PC-3 (cell line): ENCODE results near the gene VPS18. TPM values are rescaled to one million over a fixed set of nuclear protein-coding genes. Genes with fewer than 3 reads are reported as not detected.
A peak's percentile ranks its signal among the peaks of the same experiment; 100 is the strongest.

Experiments
- ATAC-seq: fragments of 200-7000 bp; cut with Tn5 transposase; 2 replicates; pipeline ENCODE4 v1.9.1; 2020; ENCODE audit warnings: mild to moderate bottlenecking, moderate library complexity
- BruUV-seq: library from RNA; stranded (reverse); fragments of 400-500 nt; replicated peaks from 2 replicates; lab custom pipeline; 2021; lab: Mats Ljungman, UMichigan
- CTCF ChIA-PET: fragments of 300-600 bp; sonication (Branson Sonifier 250); formaldehyde crosslinking; loops from one replicate; lab custom pipeline; 2022; ENCODE audit warnings: antibody characterized with exemption; lab: Charles Lee
- POLR2A ChIA-PET: fragments of 300-600 bp; sonication (Branson Sonifier 250); formaldehyde crosslinking; loops from one replicate; lab custom pipeline; 2022; ENCODE audit warnings: antibody characterized with exemption; ENCODE audit not compliant: unreplicated experiment; lab: Charles Lee
- DNase-seq: peaks from one replicate; pipeline ENCODE4 v3.0.0-alpha.2; 2015
- H2AFZ ChIP-seq: fragments of 300-600 bp; sonication (generic); 2 replicates; pipeline ENCODE4 v1.6.0; 2016; ENCODE audit warnings: antibody characterized with exemption, low read length
- H3F3A ChIP-seq: fragments of 300-600 bp; sonication (generic); one replicate; pipeline ENCODE4 v1.6.0; 2017; ENCODE audit warnings: antibody characterized with exemption, low read length, control low read depth, mild to moderate bottlenecking; ENCODE audit not compliant: unreplicated experiment
- H3K27ac ChIP-seq: fragments of 300-600 bp; sonication (generic); 2 replicates; pipeline ENCODE4 v1.5.1; 2016; ENCODE audit warnings: mild to moderate bottlenecking, low read length
- H3K27me3 ChIP-seq: fragments of 300-600 bp; sonication (generic); 2 replicates; pipeline ENCODE4 v1.6.1; 2016; ENCODE audit warnings: low read length, mixed read lengths
- H3K36me3 ChIP-seq: fragments of 300-600 bp; sonication (generic); 2 replicates; pipeline ENCODE4 v1.6.1; 2016; ENCODE audit warnings: low read depth, mixed run types, low read length, mixed read lengths
- H3K4me1 ChIP-seq: fragments of 300-600 bp; sonication (generic); 2 replicates; pipeline ENCODE4 v1.5.1; 2016; ENCODE audit warnings: low read length; ENCODE audit not compliant: insufficient read depth
- H3K4me2 ChIP-seq: fragments of 300-600 bp; sonication (generic); 2 replicates; pipeline ENCODE4 v1.6.0; 2016; ENCODE audit warnings: low read length
- H3K4me3 ChIP-seq: fragments of 300-600 bp; sonication (generic); 2 replicates; pipeline ENCODE4 v1.5.1; 2016; ENCODE audit warnings: mild to moderate bottlenecking, low read length, mixed read lengths
- H3K79me2 ChIP-seq: fragments of 300-600 bp; sonication (generic); 2 replicates; pipeline ENCODE4 v1.6.1; 2017; ENCODE audit warnings: low read length, mixed read lengths
- H3K9ac ChIP-seq: fragments of 300-600 bp; sonication (generic); 2 replicates; pipeline ENCODE4 v1.6.0; 2016; ENCODE audit warnings: mild to moderate bottlenecking, low read length
- H3K9me2 ChIP-seq: fragments of 300-600 bp; sonication (generic); replicated peaks from 2 replicates; pipeline ENCODE4 v1.6.1; 2016; ENCODE audit warnings: mixed run types, low read length, mixed read lengths
- H3K9me3 ChIP-seq: fragments of 300-600 bp; sonication (generic); 2 replicates; pipeline ENCODE4 v1.6.1; 2016; ENCODE audit warnings: low read length, mixed read lengths
- H4K20me1 ChIP-seq: fragments of 300-600 bp; sonication (generic); 2 replicates; pipeline ENCODE4 v1.6.1; 2016; ENCODE audit warnings: low read length, mixed read lengths
- CTCF ChIP-seq: fragments of 300-600 bp; sonication (generic); conservative IDR thresholded peaks from 2 replicates; pipeline ENCODE4 v1.5.1; 2017; ENCODE audit warnings: antibody characterized with exemption, low read depth, mild to moderate bottlenecking, low read length
- EZH2 ChIP-seq: fragments of 300-600 bp; sonication (generic); IDR thresholded peaks from one replicate; pipeline ENCODE4 v1.6.1; 2017; ENCODE audit warnings: antibody characterized with exemption, mild to moderate bottlenecking, low read length; ENCODE audit not compliant: unreplicated experiment
- EZH2phosphoT487 ChIP-seq: fragments of 300-600 bp; sonication (generic); IDR thresholded peaks from 2 replicates; pipeline ENCODE4 v1.6.1; 2018; ENCODE audit warnings: mild to moderate bottlenecking, antibody characterized with exemption, low read length, borderline replicate concordance
- intact Hi-C: fragments of 100-400 bp; cut with micrococcal nuclease; formaldehyde crosslinking; loops from 2 replicates; pipeline ENCODE4 v1.9.0; 2023
- total RNA-seq: library from RNA; depleted of rRNA; stranded (reverse); fragments of >200 nt; gene quantifications from 2 replicates; pipeline ENCODE4 v1.2.3, GENCODE V29; 2014

Gene VPS18
- total RNA-seq, 1 experiment from 2014 or later, result 37.6 TPM

- no peak for TF ChIP-seq EZH2phosphoT487
- no peak for TF ChIP-seq CTCF
- no peak for TF ChIP-seq EZH2
- Histone ChIP-seq H2AFZ (no peak overlapping the region), H3K4me1 (peaks cover 27% of the 10 kb centered on the region), H3K9me2 (no peaks in the 10 kb centered on the region), H3F3A (no peaks in the 10 kb centered on the region), H3K79me2 (peaks cover 11% of the 10 kb centered on the region), H4K20me1 (peaks cover 3% of the 10 kb centered on the region; the same call in 1 of the 2 replicates), H3K36me3 (0 out of 2 replicates have a peak, but pooled peaks cover 2% of the 10 kb centered on the region), H3K4me2 (no peak overlapping the region), H3K9me3 (no peaks in the 10 kb centered on the region), H3K27ac (no peak overlapping the region), H3K9ac (no peak overlapping the region), H3K4me3 (no peak overlapping the region), H3K27me3 (no peaks in the 10 kb centered on the region)
- POLR2A ChIA-PET, result no interaction called here
- BruUV-seq, result no TSS peak
- DNase-seq (no peak), ATAC-seq (no peak)
- intact Hi-C loops, result loop anchor here (2.0 kb wide), 1 partner anchor 15 kb away; no protein-coding TSS in a partner anchor
- CTCF ChIA-PET, result no interaction called here
These were observed 16.6 kb upstream of the VPS18 start for GRCh38 chr15:40877694-40878093.

GRCh38 chr15:40878785-40879184 lies 15.5 kb upstream of the VPS18 start:
- no peaks in the 10 kb centered on the region for H3K27me3 ChIP-seq
- 0 out of 2 replicates have a peak, but pooled peaks cover under 1% of the 10 kb centered on the region for H3K79me2 ChIP-seq
- H3K4me2 ChIP-seq, result peak overlapping the region; percentile 45
- ChIA-PET POLR2A (no interaction called here), CTCF (interaction anchor here (0.6 to 1.6 kb wide), 10 partner anchors 13 to 458 kb away, joined by 3 to 9 read pairs (median 4); partner anchors contain the start of gene VPS18)
- intact Hi-C loops, result loop anchor here (2.0 kb wide), 1 partner anchor 14 kb away; no protein-coding TSS in a partner anchor
- no peaks in the 10 kb centered on the region for H4K20me1 ChIP-seq
- ATAC-seq (peak; percentile 77), DNase-seq (peak; percentile 88)
- H3K4me1 ChIP-seq, result peaks cover 20% of the 10 kb centered on the region
- no peak overlapping the region for H2AFZ ChIP-seq
- no TSS peak for BruUV-seq
- H3F3A ChIP-seq, result no peaks in the 10 kb centered on the region
- no peaks in the 10 kb centered on the region for H3K9me3 ChIP-seq
- H3K9ac ChIP-seq, result peak overlapping the region; percentile 21; the same call in 1 of the 2 replicates
- H3K27ac ChIP-seq, result peak overlapping the region; percentile 61
- no peak overlapping the region for H3K4me3 ChIP-seq
- no peaks in the 10 kb centered on the region for H3K9me2 ChIP-seq
- TF ChIP-seq CTCF (no peak), EZH2 (no peak), EZH2phosphoT487 (no peak)
- H3K36me3 ChIP-seq, result no peaks in the 10 kb centered on the region

- no peak; the same call in 1 of the 2 replicates for ATAC-seq
- TF ChIP-seq CTCF (no peak), EZH2 (no peak), EZH2phosphoT487 (no peak)
- H4K20me1 ChIP-seq, result no peaks in the 10 kb centered on the region
These were observed 14.6 kb upstream of the VPS18 start for GRCh38 chr15:40879609-40880008.

More at GRCh38 chr15:40879609-40880008, 14.6 kb upstream of the VPS18 start:
- Histone ChIP-seq H3K27ac (peak overlapping the region; percentile 61), H3K9ac (no peak overlapping the region), H3K36me3 (no peaks in the 10 kb centered on the region), H3K79me2 (no peaks in the 10 kb centered on the region), H3K4me3 (no peak overlapping the region), H3K4me1 (peaks cover 15% of the 10 kb centered on the region), H2AFZ (no peak overlapping the region), H3K9me3 (no peaks in the 10 kb centered on the region), H3K9me2 (no peaks in the 10 kb centered on the region), H3F3A (no peaks in the 10 kb centered on the region), H3K27me3 (no peaks in the 10 kb centered on the region), H3K4me2 (no peak overlapping the region)
- POLR2A ChIA-PET, result no interaction called here
- CTCF ChIA-PET, result interaction anchor here (1.2 to 1.6 kb wide), 3 partner anchors 12 to 22 kb away, joined by 4 to 9 read pairs (median 6); partner anchors contain the start of gene VPS18
- no TSS peak for BruUV-seq
- DNase-seq, result no peak
- intact Hi-C loops, result loop anchor here (2.0 kb wide), 1 partner anchor 13 kb away; no protein-coding TSS in a partner anchor
